ENCODE measurements around the gene MANBA.

Gene MANBA

GRCh38 chr4:102794999-102795398, 34.2 kb upstream of the MANBA start:
- no peak for DNase-seq (ENCODE audit: low spot score)
- in situ Hi-C loops (cut with MboI; ENCODE audit: low sequenced_read_pairs, unreplicated experiment), result no loop called here
- TF ChIP-seq, protein P1, sequence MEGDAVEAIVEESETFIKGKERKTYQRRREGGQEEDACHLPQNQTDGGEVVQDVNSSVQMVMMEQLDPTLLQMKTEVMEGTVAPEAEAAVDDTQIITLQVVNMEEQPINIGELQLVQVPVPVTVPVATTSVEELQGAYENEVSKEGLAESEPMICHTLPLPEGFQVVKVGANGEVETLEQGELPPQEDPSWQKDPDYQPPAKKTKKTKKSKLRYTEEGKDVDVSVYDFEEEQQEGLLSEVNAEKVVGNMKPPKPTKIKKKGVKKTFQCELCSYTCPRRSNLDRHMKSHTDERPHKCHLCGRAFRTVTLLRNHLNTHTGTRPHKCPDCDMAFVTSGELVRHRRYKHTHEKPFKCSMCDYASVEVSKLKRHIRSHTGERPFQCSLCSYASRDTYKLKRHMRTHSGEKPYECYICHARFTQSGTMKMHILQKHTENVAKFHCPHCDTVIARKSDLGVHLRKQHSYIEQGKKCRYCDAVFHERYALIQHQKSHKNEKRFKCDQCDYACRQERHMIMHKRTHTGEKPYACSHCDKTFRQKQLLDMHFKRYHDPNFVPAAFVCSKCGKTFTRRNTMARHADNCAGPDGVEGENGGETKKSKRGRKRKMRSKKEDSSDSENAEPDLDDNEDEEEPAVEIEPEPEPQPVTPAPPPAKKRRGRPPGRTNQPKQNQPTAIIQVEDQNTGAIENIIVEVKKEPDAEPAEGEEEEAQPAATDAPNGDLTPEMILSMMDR (IDR thresholded peaks at IDR 0.05; ENCODE audit: borderline replicate concordance, control extremely low read depth, extremely low read depth, insufficient read depth, missing control alignments), result no peak

DNA sequence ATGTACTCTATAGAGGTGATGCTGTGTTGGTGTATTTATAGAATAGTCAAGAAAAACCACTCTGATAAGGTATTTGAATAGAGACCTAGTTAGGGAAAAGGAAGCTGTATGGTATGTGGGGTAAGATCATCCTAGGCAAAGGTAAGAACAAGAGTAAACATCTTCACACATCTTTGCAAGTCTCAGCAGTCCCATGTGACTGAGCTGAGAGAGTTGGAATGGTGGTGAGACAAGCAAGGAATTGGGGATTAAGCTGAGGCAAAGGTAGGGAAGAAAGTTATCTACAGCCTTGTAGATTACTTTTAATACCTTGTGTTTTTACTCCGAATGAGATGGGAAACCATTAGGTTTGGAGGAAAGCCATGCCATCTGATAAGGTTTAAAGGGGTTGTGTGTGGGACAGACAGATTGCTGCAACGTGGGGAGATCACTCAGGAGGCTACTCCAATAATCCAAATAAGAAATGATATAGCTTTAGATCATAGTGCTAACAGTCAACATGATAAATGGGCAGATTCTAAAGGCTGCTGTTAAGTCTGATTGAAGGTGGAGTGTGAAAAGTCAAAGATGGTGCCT, 31.7 kb upstream of the MANBA start:
- DNase-seq (ENCODE audit: low spot score), result no peak
- in situ Hi-C loops (cut with MboI; ENCODE audit: low sequenced_read_pairs, unreplicated experiment), result no loop called here
- TF ChIP-seq, protein P1 (IDR thresholded peaks at IDR 0.05; ENCODE audit: borderline replicate concordance, control extremely low read depth, extremely low read depth, insufficient read depth, missing control alignments), result no peak

DNA sequence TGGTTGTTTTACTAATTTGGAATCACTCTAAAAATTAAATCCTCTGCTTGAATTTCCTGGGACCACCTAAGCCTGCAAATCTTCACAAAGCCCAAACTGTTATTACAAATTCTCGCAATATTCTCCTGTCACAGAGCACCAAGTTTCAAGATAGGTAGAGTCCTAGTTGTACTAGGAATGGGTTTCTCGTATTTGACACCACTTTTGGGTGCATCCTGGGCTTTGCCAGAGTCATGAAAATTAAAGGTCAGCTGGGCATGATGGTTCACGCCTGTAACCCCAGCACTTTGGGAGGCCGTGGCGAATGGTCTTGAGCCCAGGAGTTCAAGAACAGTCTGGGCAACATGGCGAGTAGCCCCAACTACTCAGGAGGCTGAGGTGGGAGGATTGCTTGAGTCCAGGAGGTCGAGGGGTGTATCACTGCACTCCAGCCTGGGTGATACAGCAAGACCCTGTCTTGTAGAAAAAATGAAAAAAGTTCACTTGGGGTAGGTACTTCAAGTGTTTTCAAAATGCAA, 30.6 kb upstream of the MANBA start:
- DNase-seq (ENCODE audit: low spot score), result no peak
- in situ Hi-C loops (cut with MboI; ENCODE audit: low sequenced_read_pairs, unreplicated experiment), result no loop called here
- TF ChIP-seq, protein P1 (IDR thresholded peaks at IDR 0.05; ENCODE audit: borderline replicate concordance, control extremely low read depth, extremely low read depth, insufficient read depth, missing control alignments), result no peak

DNA sequence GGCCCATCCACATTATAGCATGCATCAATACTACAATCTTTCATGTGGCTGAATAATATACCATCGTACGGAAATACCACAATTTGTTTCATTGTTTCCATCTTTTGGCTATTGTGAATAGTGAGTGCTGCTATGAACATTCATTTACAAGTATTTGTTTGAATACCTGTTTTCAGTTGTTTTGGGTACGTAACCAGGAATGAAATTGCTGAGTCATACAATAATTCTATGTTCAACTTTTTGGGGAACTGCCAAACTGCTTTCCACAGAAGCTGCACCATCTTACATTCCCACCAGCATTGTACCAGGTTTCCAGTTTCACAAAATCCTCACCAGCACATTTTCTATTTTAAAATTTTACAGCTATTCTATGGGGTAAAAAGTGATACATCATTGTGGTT, 28.5 kb upstream of the MANBA start:
- DNase-seq (ENCODE audit: low spot score), result no peak
- in situ Hi-C loops (cut with MboI; ENCODE audit: low sequenced_read_pairs, unreplicated experiment), result no loop called here
- TF ChIP-seq, protein P1 (IDR thresholded peaks at IDR 0.05; ENCODE audit: borderline replicate concordance, control extremely low read depth, extremely low read depth, insufficient read depth, missing control alignments), result no peak

- in situ Hi-C loops (cut with MboI; ENCODE audit: low sequenced_read_pairs, unreplicated experiment), result no loop called here
- TF ChIP-seq, protein P1 (IDR thresholded peaks at IDR 0.05; ENCODE audit: borderline replicate concordance, control extremely low read depth, extremely low read depth, insufficient read depth, missing control alignments), result no peak
These were observed 27.2 kb upstream of the MANBA start for GRCh38 chr4:102787944-102788343.

GRCh38 chr4:102787096-102787881, 26.5 kb upstream of the MANBA start:
- TF ChIP-seq, protein P1 (IDR thresholded peaks at IDR 0.05; ENCODE audit: borderline replicate concordance, control extremely low read depth, extremely low read depth, insufficient read depth, missing control alignments), result no peak
- DNase-seq (ENCODE audit: low spot score), result no peak
- in situ Hi-C loops (cut with MboI; ENCODE audit: low sequenced_read_pairs, unreplicated experiment), result no loop called here

More at GRCh38 chr4:102787944-102788343, 27.2 kb upstream of the MANBA start:
- DNase-seq (ENCODE audit: low spot score), result no peak
